SK-N-MC (cell line): ENCODE data around the gene LSM4.

ENCODE experiments used
- EZH2 ChIP-seq: fragments of 200-600 bp; sonication (generic); IDR thresholded peaks from one replicate; pipeline ENCODE4 v1.6.1; 2017; ENCODE audit warnings: antibody characterized with exemption
- POLR2AphosphoS5 ChIP-seq: IDR thresholded peaks from 2 replicates; pipeline ENCODE4 v1.6.1; 2012; ENCODE audit warnings: mild to moderate bottlenecking, low read depth, low read length, borderline replicate concordance

DNA sequence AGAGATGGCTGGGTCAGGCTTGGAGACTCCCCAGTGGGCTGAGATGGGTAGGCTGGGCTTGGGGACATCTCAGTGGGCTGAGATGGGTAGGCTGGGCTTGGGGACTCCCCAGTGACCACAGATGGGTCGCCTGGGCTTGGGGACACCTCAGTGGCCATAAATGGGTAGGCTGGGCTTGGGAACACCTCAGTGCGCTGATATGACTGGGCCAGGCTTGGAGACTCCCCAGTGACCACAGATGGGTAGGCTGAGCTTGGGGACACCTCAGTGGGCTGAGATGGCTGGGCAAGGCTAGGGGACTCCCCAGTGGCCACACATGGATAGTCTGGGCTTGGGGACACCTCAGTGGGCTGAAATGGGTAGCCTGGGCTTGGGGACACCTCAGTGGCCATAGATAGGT is 61.4 kb downstream of the LSM4 start:
- TF ChIP-seq POLR2AphosphoS5 = no peak
- no peak for TF ChIP-seq EZH2
